ENCODE results near the gene HSPB7. TPM values are rescaled to one million over a fixed set of nuclear protein-coding genes. Genes with fewer than 3 reads are reported as not detected.
"Not testable (repeated sequence)": the region's sequence is repeated elsewhere in the genome, so short reads cannot be mapped to it uniquely, and the experiment has no call there.

Gene HSPB7
- total RNA-seq, 1 donor from 2014 or later = not detected

- Histone ChIP-seq H3K27me3 (ENCODE audit: control insufficient read depth, insufficient read depth, low read length) (peaks cover 17% of the 10 kb centered on the region), H3K36me3 (ENCODE audit: control insufficient read depth, insufficient read depth, low read length) (no peaks in the 10 kb centered on the region), H3K4me3 (ENCODE audit: low read depth, low read length) (no peak overlapping the region)
- TF ChIP-seq CTCF (IDR thresholded peaks at IDR 0.05; ENCODE audit: insufficient read depth, low read length, poor library complexity, severe bottlenecking) = no peak
- DNase-seq (ENCODE audit: low read depth) = no peak
Measured at GRCh38 chr1:16031551-16031950, 13.7 kb upstream of the HSPB7 start.

GRCh38 chr1:16029288-16029687 is 11.4 kb upstream of the HSPB7 start:
- Histone ChIP-seq H3K36me3 (ENCODE audit: control insufficient read depth, insufficient read depth, low read length) (no peaks in the 10 kb centered on the region), H3K4me3 (ENCODE audit: low read depth, low read length) (no peak overlapping the region), H3K27me3 (ENCODE audit: control insufficient read depth, insufficient read depth, low read length) (peaks cover 29% of the 10 kb centered on the region)
- no peak for DNase-seq (ENCODE audit: low read depth)
- TF ChIP-seq CTCF (IDR thresholded peaks at IDR 0.05; ENCODE audit: insufficient read depth, low read length, poor library complexity, severe bottlenecking) = no peak

- not testable (repeated sequence) for H3K36me3 ChIP-seq (ENCODE audit: control insufficient read depth, insufficient read depth, low read length); DNase-seq (ENCODE audit: low read depth); H3K4me3 ChIP-seq (ENCODE audit: low read depth, low read length)
- H3K27me3 ChIP-seq (ENCODE audit: control insufficient read depth, insufficient read depth, low read length) = peaks cover 29% of the 10 kb centered on the region
Measured at GRCh38 chr1:16029003-16029268, 11.1 kb upstream of the HSPB7 start.

GRCh38 chr1:16028237-16029002 is 10.6 kb upstream of the HSPB7 start:
- no peak for DNase-seq (ENCODE audit: low read depth)
- no peak overlapping the region for H3K4me3 ChIP-seq (ENCODE audit: low read depth, low read length)
- peaks cover 32% of the 10 kb centered on the region for H3K27me3 ChIP-seq (ENCODE audit: control insufficient read depth, insufficient read depth, low read length)
- no peaks in the 10 kb centered on the region for H3K36me3 ChIP-seq (ENCODE audit: control insufficient read depth, insufficient read depth, low read length)
- no peak for TF ChIP-seq CTCF (IDR thresholded peaks at IDR 0.05; ENCODE audit: insufficient read depth, low read length, poor library complexity, severe bottlenecking)

- DNase-seq (ENCODE audit: low read depth) = no peak
- Histone ChIP-seq H3K36me3 (ENCODE audit: control insufficient read depth, insufficient read depth, low read length) (no peaks in the 10 kb centered on the region), H3K4me3 (ENCODE audit: low read depth, low read length) (no peak overlapping the region), H3K27me3 (ENCODE audit: control insufficient read depth, insufficient read depth, low read length) (peaks cover 47% of the 10 kb centered on the region)
- no peak for TF ChIP-seq CTCF (IDR thresholded peaks at IDR 0.05; ENCODE audit: insufficient read depth, low read length, poor library complexity, severe bottlenecking)
Measured at GRCh38 chr1:16026723-16027484, 9.1 kb upstream of the HSPB7 start.

- DNase-seq (ENCODE audit: low read depth) = not testable (repeated sequence)
Measured at GRCh38 chr1:16026302-16026701, 8.5 kb upstream of the HSPB7 start.

More at GRCh38 chr1:16026302-16026701, 8.5 kb upstream of the HSPB7 start:
- not testable (repeated sequence) for H3K36me3 ChIP-seq (ENCODE audit: control insufficient read depth, insufficient read depth, low read length); H3K4me3 ChIP-seq (ENCODE audit: low read depth, low read length)
- peaks cover 51% of the 10 kb centered on the region for H3K27me3 ChIP-seq (ENCODE audit: control insufficient read depth, insufficient read depth, low read length)
